Measurements from ENCODE around the gene PRKCI. TPM values are rescaled to one million over a fixed set of nuclear protein-coding genes. Genes with fewer than 3 reads are reported as not detected.
"Not testable (repeated sequence)": the region's sequence is repeated elsewhere in the genome, so short reads cannot be mapped to it uniquely, and the experiment has no call there.

Gene PRKCI
- total RNA-seq, 1 donor from 2014 or later: 86.7 TPM

DNA sequence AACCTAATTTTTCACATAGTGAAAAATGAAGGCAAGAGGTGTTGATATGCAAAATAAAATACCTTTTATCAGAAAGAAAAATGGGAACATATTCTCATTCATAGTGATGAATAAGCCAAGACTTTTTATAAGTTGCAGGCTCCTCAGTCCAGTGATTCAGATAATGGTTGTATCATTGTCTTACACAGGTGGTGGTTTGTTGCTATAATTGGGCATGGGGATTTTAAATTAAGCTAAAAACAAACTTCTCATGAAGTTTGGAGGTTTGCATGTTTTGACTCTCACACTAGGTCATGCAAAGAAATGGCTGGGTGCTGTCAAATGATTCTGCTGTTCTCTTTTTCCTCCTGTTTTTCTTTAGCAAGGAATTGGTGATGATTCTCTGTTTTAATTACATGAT is 74.5 kb downstream of the PRKCI start:
- no peak for DNase-seq

DNA sequence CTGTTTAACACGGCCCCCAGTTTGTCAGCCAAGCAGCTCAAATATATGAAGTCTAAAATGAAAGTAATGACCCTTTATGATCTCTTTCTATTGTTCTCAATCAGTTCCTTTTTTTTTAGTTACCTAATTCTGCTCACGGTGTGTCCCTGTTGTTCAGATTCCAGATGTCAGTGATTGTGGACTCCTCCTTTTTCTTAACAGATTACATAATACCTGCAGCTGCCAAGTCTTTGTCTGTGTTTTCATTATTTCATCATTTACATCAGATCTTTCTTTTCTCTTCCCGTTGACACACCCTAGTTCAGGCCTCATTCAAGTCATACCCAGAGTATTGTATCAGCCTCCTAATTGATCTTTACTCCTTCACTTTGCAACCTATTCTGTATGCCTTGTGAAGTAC is 79.2 kb downstream of the PRKCI start:
- no peak for DNase-seq

DNA sequence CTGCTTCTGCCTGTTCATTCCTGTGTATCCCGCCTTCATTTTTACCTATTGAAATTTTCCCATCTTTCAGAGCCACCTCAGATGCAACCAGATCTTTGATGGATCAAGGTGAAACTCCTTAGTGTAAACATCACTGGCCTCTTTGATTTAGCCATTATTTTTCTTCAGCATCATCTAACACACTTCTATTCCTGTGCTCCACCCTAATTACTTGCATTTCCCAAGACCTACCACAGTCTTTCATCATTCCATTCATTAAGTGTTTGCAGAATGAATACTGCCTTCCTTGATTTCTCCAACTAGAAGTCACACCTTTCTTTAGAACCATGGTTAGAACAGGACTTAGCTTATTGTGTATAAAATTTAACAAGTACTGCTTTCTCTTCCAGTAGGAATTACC is 79.8 kb downstream of the PRKCI start:
- no peak for DNase-seq

DNA sequence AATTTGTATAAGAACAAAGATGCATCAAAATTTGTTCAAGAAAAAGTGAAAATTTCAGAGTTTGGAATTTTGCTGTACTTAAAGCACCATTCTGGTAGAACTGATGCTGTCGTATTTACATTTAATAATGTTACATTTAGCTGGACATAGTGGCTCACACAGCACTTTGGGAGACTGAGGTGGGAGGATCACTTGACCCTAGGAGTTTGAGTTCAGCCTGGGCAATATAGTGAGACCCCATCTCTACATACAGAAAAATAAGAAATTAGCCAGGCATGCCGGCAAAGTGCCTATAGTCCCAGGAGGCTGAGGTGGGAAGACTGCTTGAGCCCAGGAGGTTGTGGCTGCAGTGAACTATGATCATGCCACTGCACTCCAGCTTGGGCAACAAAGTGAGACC is 83.8 kb downstream of the PRKCI start:
- no peak for DNase-seq

DNA sequence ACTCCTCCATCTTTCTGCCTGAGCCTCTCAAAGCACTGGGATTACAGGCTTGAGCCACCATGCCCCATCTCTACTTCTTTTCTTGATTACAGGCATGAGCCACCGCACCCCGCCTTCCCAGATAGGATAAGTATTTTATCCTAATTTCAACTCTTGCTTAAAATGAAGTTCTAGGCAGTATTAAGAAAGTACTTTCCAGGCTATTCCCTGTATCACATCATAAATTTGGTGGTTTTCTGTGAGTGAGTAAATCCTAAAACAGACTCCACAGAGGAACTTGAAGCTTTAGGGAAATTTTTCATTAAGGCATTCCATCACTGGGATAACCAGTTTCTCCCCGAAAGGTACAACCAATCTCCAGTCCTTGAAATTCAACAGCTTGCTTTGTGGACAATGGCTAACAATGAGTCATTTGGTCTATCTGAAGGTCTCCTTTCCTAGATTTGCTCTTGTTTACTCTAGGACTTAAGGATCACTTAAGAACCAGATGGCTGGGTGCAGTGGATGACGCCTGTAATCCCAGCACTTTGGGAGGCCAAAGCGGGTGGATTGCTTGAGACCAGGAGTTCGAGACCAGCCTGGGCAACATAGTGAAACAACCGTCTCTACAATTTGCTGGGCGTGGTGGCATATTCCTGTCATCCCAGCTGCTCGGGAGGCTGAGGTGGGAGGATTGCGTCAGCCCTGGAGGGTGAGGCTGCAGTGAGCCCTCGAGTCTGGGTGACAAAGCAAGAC is 85.6 kb downstream of the PRKCI start:
- no peak for DNase-seq

DNA sequence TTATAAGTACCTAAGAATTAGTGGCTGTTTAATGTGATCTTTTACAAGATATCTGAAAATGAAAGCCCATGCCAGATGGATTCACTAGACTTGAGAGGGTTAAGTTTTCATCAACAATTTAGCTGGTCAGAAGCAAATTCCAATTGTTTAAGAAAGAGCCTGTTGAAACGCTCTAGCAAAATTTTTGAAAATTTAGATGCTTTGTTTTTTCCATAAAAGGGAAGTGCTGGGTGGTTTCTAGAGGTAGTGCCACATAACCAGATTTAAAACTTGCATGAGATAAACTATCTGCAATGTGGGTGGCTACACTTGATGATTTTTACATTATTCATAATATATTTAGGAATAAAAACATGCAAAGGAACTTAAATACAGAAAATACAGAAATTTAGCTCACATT is 86.8 kb downstream of the PRKCI start:
- DNase-seq: no peak

DNA sequence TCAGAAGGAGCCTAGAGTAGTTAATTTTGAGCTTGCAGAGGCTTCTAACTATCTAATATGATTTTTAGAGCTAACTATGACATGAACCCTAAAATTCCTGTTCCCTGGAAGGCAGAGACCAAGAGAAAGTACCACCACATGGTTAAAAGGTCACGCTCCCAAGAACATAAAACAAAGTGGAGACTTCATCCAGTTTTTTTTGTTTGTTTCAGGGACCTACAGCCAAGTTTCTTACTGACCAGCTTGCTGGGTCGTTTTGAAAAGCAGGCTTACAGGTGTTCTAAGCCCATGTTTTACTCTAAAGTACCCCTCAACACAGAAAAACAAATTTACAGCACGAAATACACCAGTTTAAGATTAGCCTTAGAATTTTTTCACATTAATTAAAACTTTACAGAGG is 95.7 kb downstream of the PRKCI start:
- DNase-seq: no peak

DNA sequence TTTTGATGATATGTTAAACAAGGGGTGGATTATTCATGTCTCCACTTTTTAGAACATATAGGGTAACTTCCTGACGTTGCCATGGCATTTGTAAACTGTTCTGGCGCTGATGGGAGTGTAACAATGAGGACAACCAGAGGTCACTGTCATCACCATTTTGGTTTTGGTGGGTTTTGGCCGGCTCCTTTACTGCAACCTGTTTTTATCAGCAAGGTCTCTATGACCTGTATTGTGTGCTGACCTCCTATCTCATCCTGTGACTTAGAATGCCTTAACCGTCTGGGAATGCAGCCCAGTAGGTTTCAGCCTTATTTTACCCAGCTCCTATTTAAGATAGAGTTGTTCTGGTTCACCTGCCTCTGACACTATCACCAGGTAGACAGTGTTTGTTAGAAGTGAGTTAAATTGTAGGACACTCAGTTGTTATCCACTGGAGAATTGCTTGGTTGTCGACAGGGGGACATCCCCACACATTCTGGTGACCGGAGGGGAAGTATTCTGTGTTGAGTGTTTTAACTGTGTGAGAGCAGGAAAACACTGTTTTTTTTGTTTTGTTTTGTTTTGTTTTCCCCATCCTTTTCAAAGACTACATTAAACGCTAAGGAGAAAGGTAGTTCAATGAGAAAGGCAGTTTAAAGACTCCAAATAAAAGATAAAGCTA is 98.4 kb downstream of the PRKCI start:
- no peak for DNase-seq

DNA sequence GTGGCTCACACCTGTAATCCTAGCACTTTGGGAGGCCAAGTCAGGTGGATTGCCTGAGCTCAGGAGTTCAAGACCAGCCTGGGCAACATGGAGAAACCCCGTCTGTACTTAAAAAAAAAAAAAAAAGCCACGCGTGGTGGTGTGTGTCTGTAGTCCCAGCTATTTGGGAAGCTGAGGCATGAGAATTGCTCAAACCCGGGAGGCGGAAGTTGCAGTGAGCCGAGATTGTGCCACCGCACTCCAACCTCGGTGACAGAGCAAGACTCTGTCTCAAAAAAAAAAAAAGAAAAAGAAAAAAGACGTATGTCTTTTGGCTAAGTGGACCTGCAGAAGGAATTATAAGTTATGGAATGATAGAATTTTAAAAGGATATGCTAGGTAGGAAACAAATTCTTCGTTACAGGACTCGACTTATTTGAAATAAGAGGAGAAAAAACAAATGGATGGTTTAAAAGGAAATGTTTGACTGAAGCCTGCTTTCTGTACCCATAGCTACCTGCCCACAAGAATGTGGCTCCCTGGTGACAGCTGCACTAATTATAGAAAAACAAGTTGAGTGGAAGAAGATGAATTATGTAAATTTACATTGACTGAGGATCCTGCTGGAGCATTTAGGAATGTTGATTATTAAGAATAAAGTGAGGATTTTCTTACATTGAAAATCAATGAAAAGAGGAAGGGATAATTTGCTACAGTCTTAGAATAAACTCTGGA is 99.3 kb downstream of the PRKCI start:
- DNase-seq: no peak

DNA sequence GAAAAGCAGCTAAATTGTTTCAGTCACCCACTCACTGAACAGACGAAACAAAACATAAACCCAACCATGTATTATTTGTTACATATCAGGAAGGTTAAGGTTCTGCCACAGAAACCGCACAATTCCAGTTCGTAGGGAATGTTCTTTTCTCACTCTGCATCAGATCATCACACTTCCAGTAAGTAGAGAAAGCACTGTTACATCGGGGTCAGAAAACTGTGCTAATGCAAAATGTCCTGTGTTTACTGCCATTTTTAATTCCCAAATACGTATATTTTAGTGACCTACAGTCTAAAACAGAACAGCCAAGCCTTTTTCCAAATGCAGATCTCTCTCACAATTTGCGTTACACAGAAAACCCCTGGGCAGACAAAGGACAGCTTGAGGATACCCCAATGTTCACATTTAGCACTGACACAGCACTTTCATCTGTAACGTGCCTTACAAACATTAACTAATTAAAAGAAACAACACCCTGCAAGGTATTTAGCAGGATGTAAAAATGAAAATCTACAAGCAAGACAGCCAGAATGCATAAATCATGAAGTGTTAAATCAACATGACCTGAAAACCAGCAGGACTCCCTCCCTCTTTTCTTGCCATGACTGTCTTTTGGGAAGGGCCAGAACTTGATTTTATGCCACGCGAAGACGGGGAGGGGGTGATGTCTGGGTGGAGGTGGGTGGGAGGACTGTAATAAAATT is 100.5 kb downstream of the PRKCI start:
- no peak for DNase-seq

DNA sequence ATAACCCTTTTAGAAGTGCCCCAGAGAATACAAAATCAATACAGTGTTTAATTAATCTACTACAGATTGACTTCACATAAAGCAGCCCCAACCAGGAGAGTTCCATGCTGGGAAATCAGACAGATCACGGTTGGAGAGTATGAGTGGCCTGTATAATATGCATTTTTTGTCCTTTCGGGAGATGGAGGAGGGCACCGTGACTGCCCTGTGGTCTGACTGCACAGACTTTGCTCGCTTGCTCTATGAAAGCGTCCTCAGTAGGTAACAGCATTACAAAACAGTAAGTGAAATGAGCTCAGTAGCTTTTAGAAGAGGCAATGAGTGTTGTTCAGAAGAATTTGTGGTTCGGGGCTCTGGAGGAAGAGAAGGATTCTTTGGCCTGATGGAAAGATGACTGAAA is 101.1 kb downstream of the PRKCI start:
- DNase-seq: no peak

DNA sequence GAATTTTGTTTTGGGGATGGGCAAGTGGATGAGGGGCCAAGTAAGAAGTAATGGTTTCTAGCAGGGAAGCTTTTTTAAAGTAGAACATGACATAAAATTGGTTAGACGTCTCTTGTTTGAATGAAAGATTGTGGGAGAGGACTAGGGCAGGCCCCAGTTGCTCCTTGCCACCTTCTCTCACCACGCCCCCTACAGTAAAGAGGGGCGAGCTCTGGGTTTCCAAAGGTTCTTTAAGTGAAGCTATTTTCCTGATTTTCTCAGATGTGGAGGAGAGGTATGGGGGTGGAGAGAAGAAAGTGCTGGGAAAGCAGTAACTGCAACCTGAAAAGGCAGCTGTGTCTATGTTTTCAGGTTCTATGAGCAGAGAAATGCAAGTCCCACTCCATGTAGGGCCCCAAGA is 102.7 kb downstream of the PRKCI start:
- no peak for DNase-seq

DNA sequence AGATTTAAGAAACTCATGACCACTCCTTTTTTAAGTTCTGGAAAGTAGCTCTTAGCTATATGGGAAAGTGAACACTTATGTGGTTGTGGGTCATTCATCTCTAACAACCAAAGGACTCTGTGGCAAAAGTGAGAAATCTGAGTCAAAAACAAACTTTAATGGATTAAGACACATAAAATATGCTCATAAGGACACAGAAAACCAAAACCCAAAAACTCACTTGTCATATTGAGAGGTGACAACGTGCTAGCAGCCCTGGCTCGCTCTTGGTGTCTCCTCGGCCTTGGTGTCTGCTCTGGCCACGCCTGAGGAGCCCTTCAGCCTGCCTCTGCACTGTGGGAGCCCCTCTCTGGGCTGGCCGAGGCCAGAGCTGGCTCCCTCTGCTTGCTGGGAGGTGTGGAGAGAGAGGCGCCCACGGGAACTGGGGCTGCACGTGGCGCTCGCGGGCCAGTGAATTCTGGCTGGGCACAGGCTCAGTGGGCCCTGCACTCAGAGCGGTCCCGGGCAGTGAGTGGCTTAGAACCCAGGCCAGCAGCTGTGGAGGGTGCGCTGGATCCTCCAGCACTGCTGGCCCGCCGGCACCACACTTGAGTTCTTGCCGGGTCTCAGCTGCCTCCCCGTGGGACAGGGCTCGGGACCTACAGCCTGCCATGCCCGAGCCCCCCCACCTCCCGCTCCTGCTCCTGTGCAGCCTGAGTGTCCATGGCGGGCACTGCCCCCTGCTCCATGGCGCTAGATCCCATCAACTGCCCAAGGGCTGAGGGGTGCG is 105.0 kb downstream of the PRKCI start:
- DNase-seq: no peak

DNA sequence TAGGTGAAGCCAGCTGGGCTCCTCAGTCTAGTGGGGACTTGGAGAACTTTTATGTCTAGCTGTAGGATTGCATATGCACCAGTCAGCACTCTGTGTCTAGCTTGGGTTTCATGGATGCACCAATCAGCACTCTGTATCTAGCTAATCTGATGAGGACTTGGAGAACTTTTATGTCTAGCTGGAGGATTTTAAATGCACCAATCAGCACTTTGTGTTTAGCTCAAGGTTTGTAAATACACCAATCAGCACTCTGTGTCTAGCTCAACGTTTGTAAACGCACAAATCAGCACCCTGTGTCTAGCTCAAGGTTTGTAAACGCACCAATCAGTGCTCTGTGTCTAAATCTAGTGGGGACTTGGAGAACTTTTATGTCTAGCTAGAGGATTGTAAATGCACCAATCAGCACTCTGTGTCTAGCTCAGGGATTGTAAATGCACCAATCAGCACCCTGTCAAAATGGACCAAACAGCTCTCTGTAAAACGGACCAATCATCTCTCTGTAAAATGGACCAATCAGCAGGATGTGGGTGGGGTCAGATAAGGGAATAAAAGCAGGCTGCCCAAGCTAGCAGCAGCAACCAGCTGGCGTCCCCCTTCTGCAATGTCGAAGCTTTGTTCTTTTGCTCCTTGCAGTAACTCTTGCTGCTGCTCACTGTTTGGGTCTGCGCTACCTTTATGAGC is 105.8 kb downstream of the PRKCI start:
- DNase-seq: not testable (repeated sequence)

DNA sequence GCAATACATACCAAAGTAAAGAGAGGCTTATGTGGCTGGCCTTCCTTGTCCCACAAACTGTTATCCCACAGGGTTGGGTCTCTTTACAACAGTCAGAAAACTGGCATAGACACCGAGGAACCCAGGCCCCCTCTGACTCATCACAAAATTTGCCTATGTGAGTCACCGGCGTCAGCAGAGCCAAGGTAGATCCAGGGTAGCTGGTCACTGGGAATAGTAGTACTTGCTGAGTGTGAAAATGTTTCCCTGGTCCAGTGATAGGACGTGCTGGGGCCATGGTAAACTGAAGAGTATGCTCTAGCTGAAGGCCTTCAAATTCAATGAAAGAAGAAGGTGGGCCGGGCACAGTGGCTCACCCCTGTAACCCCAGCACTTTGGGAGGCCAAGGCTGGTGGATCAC is 108.1 kb downstream of the PRKCI start:
- DNase-seq: no peak

DNA sequence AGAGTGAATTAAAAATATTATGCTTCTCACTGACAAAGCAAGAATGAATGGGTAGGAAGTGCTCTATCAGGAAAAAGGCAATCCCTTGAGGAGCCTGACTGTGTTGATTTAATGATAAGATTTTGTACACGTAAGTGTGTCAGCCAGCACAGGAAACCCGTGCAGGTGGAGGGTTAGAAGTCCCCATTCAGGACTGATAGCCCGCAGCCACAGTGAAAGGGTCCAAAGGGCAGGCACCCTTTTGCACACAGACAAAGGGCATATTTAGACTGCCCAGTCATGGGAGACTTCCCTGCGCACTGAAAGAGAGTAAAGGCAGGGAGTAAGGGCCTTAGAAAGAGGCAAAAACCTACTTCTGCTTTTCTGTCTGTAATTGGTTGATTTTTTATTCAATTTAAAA is 108.9 kb downstream of the PRKCI start:
- no peak for DNase-seq

DNA sequence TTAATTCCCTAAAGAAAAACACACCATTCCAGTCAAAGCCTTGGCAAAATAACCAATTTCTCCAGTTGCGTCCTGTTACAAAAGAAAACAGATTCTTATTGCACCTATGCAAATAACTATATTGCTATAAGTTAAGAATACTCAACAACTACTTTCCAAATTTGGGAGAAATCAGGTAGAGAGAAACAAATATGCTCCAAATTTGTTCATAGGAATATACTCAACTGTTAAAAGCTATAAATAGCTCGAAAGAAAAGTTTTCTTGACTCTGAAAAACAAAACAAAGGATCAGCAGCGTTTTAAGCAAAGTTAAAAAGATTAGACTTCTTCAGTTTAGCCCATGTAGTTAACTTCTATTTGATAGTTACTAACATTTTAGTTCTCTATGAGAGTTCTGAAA is 115.2 kb downstream of the PRKCI start:
- no peak for DNase-seq

DNA sequence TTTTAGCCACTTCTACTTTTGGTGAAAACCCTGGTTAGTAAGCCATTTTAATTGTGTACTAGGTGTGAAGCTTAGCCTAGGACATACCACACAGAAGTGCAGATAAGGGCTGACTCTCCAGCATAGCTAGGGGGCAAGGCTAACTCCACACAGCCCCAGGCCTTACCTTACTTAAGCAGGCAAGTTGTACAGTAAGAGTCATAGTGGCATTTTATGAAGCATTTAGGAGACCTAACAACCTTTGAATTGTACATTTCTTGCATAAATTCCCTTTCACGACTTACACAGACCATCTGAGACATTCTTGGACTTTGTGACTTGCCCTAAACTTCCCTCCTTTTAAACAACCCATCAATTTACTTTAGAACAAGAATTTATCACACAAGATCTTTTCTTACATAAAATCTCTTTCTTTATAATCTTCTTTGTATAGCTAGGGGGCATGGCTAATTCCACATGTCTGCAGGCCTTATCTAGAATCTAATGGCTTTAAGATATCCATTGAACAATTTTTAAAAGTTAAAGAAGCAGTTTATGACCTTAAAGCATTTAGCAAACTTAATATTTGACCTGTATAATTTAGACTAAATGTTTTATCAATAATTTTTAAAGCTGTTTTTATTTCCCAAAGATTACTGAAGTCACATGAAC is 116.6 kb downstream of the PRKCI start:
- DNase-seq: no peak

DNA sequence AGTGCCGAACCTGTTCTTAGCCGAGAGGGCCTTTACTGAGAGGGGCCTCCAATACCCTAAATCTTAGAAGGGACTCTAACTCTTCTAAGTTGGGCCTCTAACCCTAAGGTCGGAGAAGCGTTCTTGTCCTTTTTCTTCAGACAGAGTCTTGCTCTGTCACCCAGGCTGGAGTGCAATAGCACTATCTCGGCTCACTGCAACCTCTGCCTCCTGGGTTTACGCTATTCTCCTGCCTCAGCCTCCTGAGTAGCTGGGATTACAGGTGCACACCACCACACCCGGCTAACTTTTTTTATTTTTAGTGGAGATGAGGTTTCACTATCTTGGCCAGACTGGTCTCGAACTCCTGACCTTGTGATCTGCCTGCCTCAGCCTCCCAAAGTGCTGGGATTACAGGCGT is 120.0 kb downstream of the PRKCI start:
- not testable (repeated sequence) for DNase-seq

DNA sequence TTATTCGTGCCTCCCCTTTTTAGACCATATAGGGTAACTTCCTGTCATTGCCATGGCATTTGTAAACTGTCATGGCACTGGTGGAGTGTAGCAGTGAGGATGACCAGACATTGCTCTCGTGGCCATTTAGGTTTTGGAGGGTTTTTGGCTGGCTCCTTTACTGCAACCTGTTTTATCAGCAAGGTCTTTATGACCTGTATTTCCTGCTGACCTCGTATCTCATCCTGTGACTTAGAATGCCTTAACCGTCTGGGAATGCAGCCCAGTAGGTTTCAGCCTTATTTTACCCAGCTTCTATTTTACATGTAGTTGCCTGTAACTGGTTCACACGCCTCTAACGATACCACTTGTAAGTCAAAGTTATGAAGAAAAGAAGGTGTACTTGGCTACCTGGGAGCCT is 121.6 kb downstream of the PRKCI start:
- not testable (repeated sequence) for DNase-seq

DNA sequence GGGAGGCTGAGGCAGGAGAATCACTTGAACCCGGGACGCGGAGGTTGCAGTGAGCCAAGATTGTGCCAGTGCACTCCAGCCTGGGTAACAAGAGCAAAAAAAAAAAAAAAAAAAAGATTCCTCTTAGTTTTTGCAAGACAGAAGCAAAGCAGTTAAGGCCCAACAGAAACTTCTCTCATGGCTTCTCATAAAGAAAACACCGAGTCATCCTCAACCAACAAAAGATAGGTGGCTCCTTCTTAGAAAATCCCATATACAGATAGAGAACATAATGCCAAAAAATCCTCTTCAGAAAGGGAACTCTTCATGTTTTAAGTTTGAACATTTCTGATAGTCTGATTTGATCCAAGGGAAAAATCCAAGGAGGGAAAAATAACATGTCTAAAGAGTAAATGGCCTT is 122.7 kb downstream of the PRKCI start:
- DNase-seq: no peak
